ENCODE results near the gene NAV3. TPM values are rescaled to one million over a fixed set of nuclear protein-coding genes. Genes with fewer than 3 reads are reported as not detected.

The NAV3 gene
- total RNA-seq, 1 experiment from 2014 or later: 2.5 TPM

- ATAC-seq (no peak), DNase-seq (ENCODE audit: low read depth, low spot score) (no peak)
- ChIA-PET CTCF (no interaction called here), POLR2A (no interaction called here)
- BruUV-seq (replicated peaks): no TSS peak
- Histone ChIP-seq H3K4me1 (ENCODE audit: control insufficient read depth, insufficient read depth, low read length) (no peaks in the 10 kb centered on the region), H3K36me3 (ENCODE audit: control insufficient read depth, insufficient read depth, low read length) (no peaks in the 10 kb centered on the region), H3K4me3 (ENCODE audit: low read depth in 2 of 2, low read length in 2 of 2) (no peak overlapping the region), H3K27ac (ENCODE audit: low read length) (no peak overlapping the region), H3K27me3 (ENCODE audit: control insufficient read depth, insufficient read depth, low read length) (no peaks in the 10 kb centered on the region), H3K9me3 (ENCODE audit: control insufficient read depth, insufficient read depth, low read depth, low read length) (no peaks in the 10 kb centered on the region)
- intact Hi-C loops (cut with micrococcal nuclease; ENCODE audit: unreplicated experiment) (no loop called here), in situ Hi-C loops (cut with HindIII; ENCODE audit: low pct_unique_long_range_greater_than_20kb, low sequenced_read_pairs) (no loop called here)
- no peak for TF ChIP-seq TCF7L2 (IDR thresholded peaks at IDR 0.05; ENCODE audit: low read depth, low read length)
Measured at GRCh38 chr12:78179346-78179745, 348.7 kb downstream of the NAV3 start.

DNA sequence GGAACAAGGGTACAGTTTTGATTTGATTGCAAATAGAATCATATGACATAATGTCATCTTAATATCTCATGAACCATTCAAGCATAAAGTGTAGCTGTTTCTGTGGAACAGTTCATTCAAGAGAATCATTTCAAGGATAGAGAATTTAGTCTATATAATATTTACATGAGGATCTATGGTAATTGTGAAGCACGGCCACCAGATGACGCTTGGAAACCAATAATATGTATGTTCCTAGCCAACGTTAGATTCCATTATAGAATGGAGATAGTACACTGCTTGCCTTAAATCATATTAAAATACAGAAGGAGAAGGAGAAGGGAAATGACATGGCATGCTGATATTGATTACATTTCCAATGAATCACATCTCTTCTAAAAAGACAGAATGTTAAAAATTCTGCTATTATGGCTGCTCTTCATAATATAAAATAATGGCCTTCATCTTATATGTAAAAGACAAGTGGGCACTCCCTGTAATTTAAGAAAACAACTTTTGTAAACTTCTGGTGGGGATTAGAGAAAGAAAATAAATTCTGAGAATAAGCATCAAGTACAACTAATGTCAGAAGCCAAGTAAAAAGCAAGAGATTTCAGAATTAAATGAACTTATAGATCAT is 351.0 kb downstream of the NAV3 start:
- Histone ChIP-seq H3K36me3 (ENCODE audit: control insufficient read depth, insufficient read depth, low read length) (no peaks in the 10 kb centered on the region), H3K9me3 (ENCODE audit: control insufficient read depth, insufficient read depth, low read depth, low read length) (no peaks in the 10 kb centered on the region; the same call in 1 of the 2 replicates), H3K27me3 (ENCODE audit: control insufficient read depth, insufficient read depth, low read length) (no peaks in the 10 kb centered on the region), H3K27ac (ENCODE audit: low read length) (no peak overlapping the region), H3K4me1 (ENCODE audit: control insufficient read depth, insufficient read depth, low read length) (no peaks in the 10 kb centered on the region), H3K4me3 (ENCODE audit: low read depth in 2 of 2, low read length in 2 of 2) (no peak overlapping the region)
- TF ChIP-seq, protein P1, sequence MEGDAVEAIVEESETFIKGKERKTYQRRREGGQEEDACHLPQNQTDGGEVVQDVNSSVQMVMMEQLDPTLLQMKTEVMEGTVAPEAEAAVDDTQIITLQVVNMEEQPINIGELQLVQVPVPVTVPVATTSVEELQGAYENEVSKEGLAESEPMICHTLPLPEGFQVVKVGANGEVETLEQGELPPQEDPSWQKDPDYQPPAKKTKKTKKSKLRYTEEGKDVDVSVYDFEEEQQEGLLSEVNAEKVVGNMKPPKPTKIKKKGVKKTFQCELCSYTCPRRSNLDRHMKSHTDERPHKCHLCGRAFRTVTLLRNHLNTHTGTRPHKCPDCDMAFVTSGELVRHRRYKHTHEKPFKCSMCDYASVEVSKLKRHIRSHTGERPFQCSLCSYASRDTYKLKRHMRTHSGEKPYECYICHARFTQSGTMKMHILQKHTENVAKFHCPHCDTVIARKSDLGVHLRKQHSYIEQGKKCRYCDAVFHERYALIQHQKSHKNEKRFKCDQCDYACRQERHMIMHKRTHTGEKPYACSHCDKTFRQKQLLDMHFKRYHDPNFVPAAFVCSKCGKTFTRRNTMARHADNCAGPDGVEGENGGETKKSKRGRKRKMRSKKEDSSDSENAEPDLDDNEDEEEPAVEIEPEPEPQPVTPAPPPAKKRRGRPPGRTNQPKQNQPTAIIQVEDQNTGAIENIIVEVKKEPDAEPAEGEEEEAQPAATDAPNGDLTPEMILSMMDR (IDR thresholded peaks at IDR 0.05): peak; percentile 81; the same call in 1 of the 2 replicates
- TF ChIP-seq, protein P2, sequence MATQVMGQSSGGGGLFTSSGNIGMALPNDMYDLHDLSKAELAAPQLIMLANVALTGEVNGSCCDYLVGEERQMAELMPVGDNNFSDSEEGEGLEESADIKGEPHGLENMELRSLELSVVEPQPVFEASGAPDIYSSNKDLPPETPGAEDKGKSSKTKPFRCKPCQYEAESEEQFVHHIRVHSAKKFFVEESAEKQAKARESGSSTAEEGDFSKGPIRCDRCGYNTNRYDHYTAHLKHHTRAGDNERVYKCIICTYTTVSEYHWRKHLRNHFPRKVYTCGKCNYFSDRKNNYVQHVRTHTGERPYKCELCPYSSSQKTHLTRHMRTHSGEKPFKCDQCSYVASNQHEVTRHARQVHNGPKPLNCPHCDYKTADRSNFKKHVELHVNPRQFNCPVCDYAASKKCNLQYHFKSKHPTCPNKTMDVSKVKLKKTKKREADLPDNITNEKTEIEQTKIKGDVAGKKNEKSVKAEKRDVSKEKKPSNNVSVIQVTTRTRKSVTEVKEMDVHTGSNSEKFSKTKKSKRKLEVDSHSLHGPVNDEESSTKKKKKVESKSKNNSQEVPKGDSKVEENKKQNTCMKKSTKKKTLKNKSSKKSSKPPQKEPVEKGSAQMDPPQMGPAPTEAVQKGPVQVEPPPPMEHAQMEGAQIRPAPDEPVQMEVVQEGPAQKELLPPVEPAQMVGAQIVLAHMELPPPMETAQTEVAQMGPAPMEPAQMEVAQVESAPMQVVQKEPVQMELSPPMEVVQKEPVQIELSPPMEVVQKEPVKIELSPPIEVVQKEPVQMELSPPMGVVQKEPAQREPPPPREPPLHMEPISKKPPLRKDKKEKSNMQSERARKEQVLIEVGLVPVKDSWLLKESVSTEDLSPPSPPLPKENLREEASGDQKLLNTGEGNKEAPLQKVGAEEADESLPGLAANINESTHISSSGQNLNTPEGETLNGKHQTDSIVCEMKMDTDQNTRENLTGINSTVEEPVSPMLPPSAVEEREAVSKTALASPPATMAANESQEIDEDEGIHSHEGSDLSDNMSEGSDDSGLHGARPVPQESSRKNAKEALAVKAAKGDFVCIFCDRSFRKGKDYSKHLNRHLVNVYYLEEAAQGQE (IDR thresholded peaks at IDR 0.05; ENCODE audit: insufficient read depth in 1 of 2, low read depth in 2 of 2, low read length in 1 of 2): no peak
- DNase-seq (ENCODE audit: low read depth, low spot score) (no peak), ATAC-seq (peak; percentile 82; the same call in 1 of the 2 replicates)
- no TSS peak for BruUV-seq (replicated peaks)
- ChIA-PET CTCF (no interaction called here), POLR2A (no interaction called here)
- intact Hi-C loops (cut with micrococcal nuclease; ENCODE audit: unreplicated experiment) (loop anchor here (1.0 to 10.0 kb wide), 4 partner anchors 291 to 1164 kb away; no protein-coding TSS in a partner anchor), in situ Hi-C loops (cut with HindIII; ENCODE audit: low pct_unique_long_range_greater_than_20kb, low sequenced_read_pairs) (no loop called here)

DNA sequence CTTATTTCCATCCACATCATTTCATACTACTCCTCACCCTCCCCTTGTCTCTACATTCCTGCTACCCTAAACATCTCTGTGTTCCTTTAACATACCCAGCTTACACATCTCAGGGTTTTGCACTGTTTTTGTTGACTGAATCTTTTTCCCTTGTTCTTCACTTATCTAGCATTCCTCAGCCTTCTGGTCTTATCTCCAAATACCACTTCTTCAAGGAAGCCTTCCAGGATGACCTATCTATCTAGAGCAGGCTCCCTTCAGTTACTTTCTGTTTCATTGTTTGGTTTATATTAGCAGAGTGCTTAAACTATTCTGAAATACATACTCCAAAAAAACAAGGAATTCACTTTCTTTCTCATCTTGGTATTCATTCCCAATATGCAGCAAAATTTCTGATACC is 353.1 kb downstream of the NAV3 start:
- TF ChIP-seq SIN3A (IDR thresholded peaks at IDR 0.05; ENCODE audit: borderline replicate concordance, insufficient read depth, low read depth, low read length) (no peak), TCF7L2 (IDR thresholded peaks at IDR 0.05; ENCODE audit: low read depth, low read length) (no peak), POLR2AphosphoS5 (IDR thresholded peaks at IDR 0.05; ENCODE audit: low read depth, low read length) (no peak)
- TF ChIP-seq, protein P1 (IDR thresholded peaks at IDR 0.05): no peak
- TF ChIP-seq, protein P2 (IDR thresholded peaks at IDR 0.05; ENCODE audit: insufficient read depth in 1 of 2, low read depth in 2 of 2, low read length in 1 of 2): no peak
- H3K36me3 ChIP-seq (ENCODE audit: control insufficient read depth, insufficient read depth, low read length): no peaks in the 10 kb centered on the region
- in situ Hi-C loops (cut with HindIII; ENCODE audit: low pct_unique_long_range_greater_than_20kb, low sequenced_read_pairs): no loop called here
- ATAC-seq: no peak
- H3K4me1 ChIP-seq (ENCODE audit: control insufficient read depth, insufficient read depth, low read length): no peaks in the 10 kb centered on the region
- no TSS peak for BruUV-seq (replicated peaks)
- H3K4me3 ChIP-seq (ENCODE audit: low read depth in 2 of 2, low read length in 2 of 2): no peak overlapping the region
- intact Hi-C loops (cut with micrococcal nuclease; ENCODE audit: unreplicated experiment): loop anchor here (5.0 to 10.0 kb wide), 3 partner anchors 288 to 988 kb away; no protein-coding TSS in a partner anchor
- no peaks in the 10 kb centered on the region for H3K27me3 ChIP-seq (ENCODE audit: control insufficient read depth, insufficient read depth, low read length)
- no peak overlapping the region for H3K27ac ChIP-seq (ENCODE audit: low read length)
- no peak for DNase-seq (ENCODE audit: low read depth, low spot score)
- ChIA-PET POLR2A (no interaction called here), CTCF (interaction anchor here (0.5 kb wide), 1 partner anchor 1552 kb away, joined by 5 read pairs; no protein-coding TSS in a partner anchor)
- H3K9me3 ChIP-seq (ENCODE audit: control insufficient read depth, insufficient read depth, low read depth, low read length): no peaks in the 10 kb centered on the region; the same call in 1 of the 2 replicates
